NCI-H2107 treated with DMSO at 0.1 percent for 48 hours (cell line): ENCODE measurements around the gene TAPT1.
"Not testable (repeated sequence)": the region's sequence is repeated elsewhere in the genome, so short reads cannot be mapped to it uniquely, and the experiment has no call there.

Source experiments
- DNase-seq: peaks from one replicate; lab custom pipeline; 2025; ENCODE audit not compliant: unreplicated experiment; lab: John Stamatoyannopoulos, UW

Gene TAPT1

GRCh38 chr4:16225863-16226815, at the start of gene TAPT1:
Gene TAPT1 (minus strand): TSS chr4:16226471. CDS start chr4:16226457, 14 bp downstream.
- DNase-seq, result no peak

- no peak for DNase-seq
Observed at GRCh38 chr4:16271411-16271810, 45.1 kb upstream of the TAPT1 start.

GRCh38 chr4:16270454-16271328, 44.4 kb upstream of the TAPT1 start:
- no peak for DNase-seq

- DNase-seq, result not testable (repeated sequence)
Observed at GRCh38 chr4:16269742-16270453, 43.6 kb upstream of the TAPT1 start.

- DNase-seq, result no peak
Observed at GRCh38 chr4:16269240-16269639, 43.0 kb upstream of the TAPT1 start.

GRCh38 chr4:16268290-16268689, 42.0 kb upstream of the TAPT1 start:
- no peak for DNase-seq

GRCh38 chr4:16267639-16268038, 41.4 kb upstream of the TAPT1 start:
- DNase-seq, result no peak

GRCh38 chr4:16265820-16266219, 39.5 kb upstream of the TAPT1 start:
- no peak for DNase-seq

GRCh38 chr4:16264798-16265197, 38.5 kb upstream of the TAPT1 start:
- peak; percentile 5 for DNase-seq

GRCh38 chr4:16263056-16263455, 36.8 kb upstream of the TAPT1 start:
- no peak for DNase-seq

- DNase-seq, result no peak
Observed at GRCh38 chr4:16262188-16262587, 35.9 kb upstream of the TAPT1 start.

- no peak for DNase-seq
Observed at GRCh38 chr4:16261313-16261878, 35.1 kb upstream of the TAPT1 start.

GRCh38 chr4:16259889-16260246, 33.6 kb upstream of the TAPT1 start:
- DNase-seq, result no peak

GRCh38 chr4:16259241-16259888, 33.1 kb upstream of the TAPT1 start:
- DNase-seq, result no peak

GRCh38 chr4:16257611-16258010, 31.3 kb upstream of the TAPT1 start:
- DNase-seq, result no peak

GRCh38 chr4:16256343-16256742, 30.1 kb upstream of the TAPT1 start:
- DNase-seq, result no peak

- no peak for DNase-seq
Observed at GRCh38 chr4:16255730-16256129, 29.5 kb upstream of the TAPT1 start.

- DNase-seq, result no peak
Observed at GRCh38 chr4:16253127-16253960, 27.1 kb upstream of the TAPT1 start.

- DNase-seq, result no peak
Observed at GRCh38 chr4:16250661-16251365, 24.5 kb upstream of the TAPT1 start.
